GM23248 (cell line): ENCODE measurements around the gene MTMR4.

Experiments used
- EZH2 ChIP-seq: fragments of 200-600 bp; sonication (generic); IDR thresholded peaks from 2 replicates; pipeline ENCODE4 v1.6.1; 2018; ENCODE audit warnings: antibody characterized with exemption, mild to moderate bottlenecking; ENCODE audit not compliant: insufficient read depth, poor library complexity, severe bottlenecking
- EZH2phosphoT487 ChIP-seq: fragments of 200-600 bp; sonication (generic); IDR thresholded peaks from 2 replicates; pipeline ENCODE4 v1.6.1; 2018; ENCODE audit warnings: antibody characterized with exemption, moderate library complexity, mild to moderate bottlenecking, low read depth; ENCODE audit not compliant: insufficient read depth

DNA sequence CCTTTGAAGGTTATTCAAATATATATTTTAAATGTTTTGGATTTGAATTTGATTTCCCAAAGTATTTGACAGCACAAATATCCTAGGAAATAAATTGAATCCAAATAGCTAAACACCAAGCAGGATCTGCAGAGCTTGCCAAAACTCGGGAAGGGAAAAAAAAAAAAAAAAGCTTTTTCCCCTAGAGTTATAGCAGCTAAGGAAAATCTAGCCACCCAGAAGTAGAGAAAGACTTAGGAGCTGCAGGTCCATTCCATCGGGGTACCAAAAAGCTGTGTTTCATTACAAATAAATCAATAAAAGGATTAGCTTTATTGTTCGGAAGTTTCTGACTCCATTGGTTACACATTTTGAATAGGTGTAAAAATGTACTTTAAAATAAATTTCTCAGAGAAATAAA is 45.5 kb downstream of the MTMR4 start:
- TF ChIP-seq EZH2 (no peak), EZH2phosphoT487 (no peak)
